ENCODE measurements around the gene IGF2BP2. TPM values are rescaled to one million over a fixed set of nuclear protein-coding genes. Genes with fewer than 3 reads are reported as not detected.

IGF2BP2 gene
- total and polyA plus RNA-seq, 2 of the 13 experiments (the other 11 are each of a cell fraction or from before 2014, with no cell fraction given) = 6.5 to 46.0 TPM

DNA sequence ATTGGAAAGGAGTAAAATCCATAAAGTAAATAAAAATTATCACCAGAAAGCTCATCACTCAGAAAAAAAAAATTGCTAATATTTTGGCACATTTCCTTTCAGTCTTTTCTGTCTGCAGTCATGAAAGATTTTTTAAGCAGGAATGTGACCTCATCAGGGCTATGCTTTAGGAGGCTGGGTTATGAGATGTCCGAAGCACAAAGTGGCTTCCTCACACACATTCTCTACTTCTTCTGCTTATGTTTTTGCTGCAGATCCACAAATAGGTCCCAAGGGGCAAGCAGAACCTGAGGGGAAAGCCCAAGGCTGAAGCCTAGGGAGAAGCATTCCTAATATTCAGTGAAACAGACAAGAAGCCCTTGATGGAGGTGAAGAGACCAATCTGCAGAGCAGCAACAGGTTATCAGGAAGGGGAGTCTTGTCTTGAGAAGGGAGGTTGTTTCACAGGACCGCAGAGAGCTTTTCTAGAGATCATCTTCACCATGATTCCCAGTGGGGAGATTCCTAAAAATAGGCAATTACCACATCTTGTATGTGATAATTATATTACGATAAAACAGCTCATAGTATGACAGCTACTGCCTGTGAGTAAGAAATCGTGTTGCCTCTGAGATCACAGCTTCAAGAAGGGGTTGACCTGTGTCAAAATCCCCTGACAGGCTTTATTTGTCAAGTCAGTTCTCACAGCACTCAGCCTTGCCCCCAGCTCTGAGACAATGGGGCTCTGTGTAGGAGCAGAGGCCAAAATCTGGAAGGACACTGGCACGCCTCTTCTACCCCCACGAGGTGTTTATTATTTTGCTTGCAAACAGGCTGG is 60.5 kb downstream of the IGF2BP2 start (continued):
- TF ChIP-seq, protein P1, sequence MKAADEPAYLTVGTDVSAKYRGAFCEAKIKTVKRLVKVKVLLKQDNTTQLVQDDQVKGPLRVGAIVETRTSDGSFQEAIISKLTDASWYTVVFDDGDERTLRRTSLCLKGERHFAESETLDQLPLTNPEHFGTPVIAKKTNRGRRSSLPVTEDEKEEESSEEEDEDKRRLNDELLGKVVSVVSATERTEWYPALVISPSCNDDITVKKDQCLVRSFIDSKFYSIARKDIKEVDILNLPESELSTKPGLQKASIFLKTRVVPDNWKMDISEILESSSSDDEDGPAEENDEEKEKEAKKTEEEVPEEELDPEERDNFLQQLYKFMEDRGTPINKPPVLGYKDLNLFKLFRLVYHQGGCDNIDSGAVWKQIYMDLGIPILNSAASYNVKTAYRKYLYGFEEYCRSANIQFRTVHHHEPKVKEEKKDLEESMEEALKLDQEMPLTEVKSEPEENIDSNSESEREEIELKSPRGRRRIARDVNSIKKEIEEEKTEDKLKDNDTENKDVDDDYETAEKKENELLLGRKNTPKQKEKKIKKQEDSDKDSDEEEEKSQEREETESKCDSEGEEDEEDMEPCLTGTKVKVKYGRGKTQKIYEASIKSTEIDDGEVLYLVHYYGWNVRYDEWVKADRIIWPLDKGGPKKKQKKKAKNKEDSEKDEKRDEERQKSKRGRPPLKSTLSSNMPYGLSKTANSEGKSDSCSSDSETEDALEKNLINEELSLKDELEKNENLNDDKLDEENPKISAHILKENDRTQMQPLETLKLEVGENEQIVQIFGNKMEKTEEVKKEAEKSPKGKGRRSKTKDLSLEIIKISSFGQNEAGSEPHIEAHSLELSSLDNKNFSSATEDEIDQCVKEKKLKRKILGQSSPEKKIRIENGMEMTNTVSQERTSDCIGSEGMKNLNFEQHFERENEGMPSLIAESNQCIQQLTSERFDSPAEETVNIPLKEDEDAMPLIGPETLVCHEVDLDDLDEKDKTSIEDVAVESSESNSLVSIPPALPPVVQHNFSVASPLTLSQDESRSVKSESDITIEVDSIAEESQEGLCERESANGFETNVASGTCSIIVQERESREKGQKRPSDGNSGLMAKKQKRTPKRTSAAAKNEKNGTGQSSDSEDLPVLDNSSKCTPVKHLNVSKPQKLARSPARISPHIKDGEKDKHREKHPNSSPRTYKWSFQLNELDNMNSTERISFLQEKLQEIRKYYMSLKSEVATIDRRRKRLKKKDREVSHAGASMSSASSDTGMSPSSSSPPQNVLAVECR (CRISPR knock-in tag; IDR thresholded peaks at IDR 0.05; ENCODE audit: borderline replicate concordance) = no peak
- no peak for TF ChIP-seq ZNF788 (CRISPR knock-in tag; IDR thresholded peaks at IDR 0.05; ENCODE audit: borderline replicate concordance)
- TF ChIP-seq, protein P2, sequence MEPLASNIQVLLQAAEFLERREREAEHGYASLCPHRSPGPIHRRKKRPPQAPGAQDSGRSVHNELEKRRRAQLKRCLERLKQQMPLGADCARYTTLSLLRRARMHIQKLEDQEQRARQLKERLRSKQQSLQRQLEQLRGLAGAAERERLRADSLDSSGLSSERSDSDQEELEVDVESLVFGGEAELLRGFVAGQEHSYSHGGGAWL (CRISPR knock-in tag; IDR thresholded peaks at IDR 0.05) = no peak
- TF ChIP-seq ZNF850 (CRISPR knock-in tag; conservative IDR thresholded peaks at IDR 0.05) = no peak

- Histone ChIP-seq H3K4me1 (ENCODE audit: insufficient read depth, low read length) (peaks cover 78% of the 10 kb centered on the region), H3K4me3 (replicated peaks in 1 of 3; ENCODE audit: insufficient read depth in 1 of 3, low read depth in 2 of 3, low read length in 3 of 3) (no peak overlapping the region), H3K79me2 (ENCODE audit: insufficient read depth, low read length) (peaks cover 97% of the 10 kb centered on the region), H3K4me2 (ENCODE audit: low read depth, low read length) (no peak overlapping the region), H4K20me1 (ENCODE audit: insufficient read depth, low read length) (peaks cover 97% of the 10 kb centered on the region), H3K36me3 (replicated peaks in 1 of 2; ENCODE audit: control insufficient read depth in 1 of 2, insufficient read depth in 2 of 2, low read length in 2 of 2) (peaks cover 6 to 9% of the 10 kb centered on the region in 2 experiments; a peak in 4 of 5 replicates), H3K9me3 (ENCODE audit: low read length) (no peaks in the 10 kb centered on the region), H3K27ac (ENCODE audit: extremely low read length, insufficient read depth, low read length) (no peak overlapping the region), H2AFZ (ENCODE audit: low read length) (no peak overlapping the region), H3K9ac (ENCODE audit: insufficient read depth, low read depth, low read length) (no peak overlapping the region), H3K27me3 (ENCODE audit: control insufficient read depth in 1 of 2, insufficient read depth in 2 of 2, low read length in 2 of 2) (no peaks in the 10 kb centered on the region)
- intact Hi-C loops (cut with micrococcal nuclease; ENCODE audit: unreplicated experiment) (no loop called here), in situ Hi-C loops (cut with HindIII; ENCODE audit: extremely low pct_ligation_motif_present, low pct_unique_long_range_greater_than_20kb) (no loop called here)
- ChIA-PET CTCF (ENCODE audit: low intra/inter-chr PET ratio, low total read pairs) (no interaction called here), POLR2A (no interaction called here)
- FAIRE-seq (no peak), ATAC-seq (no peak), DNase-seq (ENCODE audit: low spot score) (no peak)
- BruUV-seq (replicated peaks) = no TSS peak
- 97% methylated on average over 4 of the region's 4 CpGs for WGBS (ENCODE audit: low lambda C conversion rate)
- TF ChIP-seq MEF2D (CRISPR knock-in tag; IDR thresholded peaks at IDR 0.05) = no peak
- no peak for TF ChIP-seq ZFAT (CRISPR knock-in tag; conservative IDR thresholded peaks at IDR 0.05)
- TF ChIP-seq, protein P3, sequence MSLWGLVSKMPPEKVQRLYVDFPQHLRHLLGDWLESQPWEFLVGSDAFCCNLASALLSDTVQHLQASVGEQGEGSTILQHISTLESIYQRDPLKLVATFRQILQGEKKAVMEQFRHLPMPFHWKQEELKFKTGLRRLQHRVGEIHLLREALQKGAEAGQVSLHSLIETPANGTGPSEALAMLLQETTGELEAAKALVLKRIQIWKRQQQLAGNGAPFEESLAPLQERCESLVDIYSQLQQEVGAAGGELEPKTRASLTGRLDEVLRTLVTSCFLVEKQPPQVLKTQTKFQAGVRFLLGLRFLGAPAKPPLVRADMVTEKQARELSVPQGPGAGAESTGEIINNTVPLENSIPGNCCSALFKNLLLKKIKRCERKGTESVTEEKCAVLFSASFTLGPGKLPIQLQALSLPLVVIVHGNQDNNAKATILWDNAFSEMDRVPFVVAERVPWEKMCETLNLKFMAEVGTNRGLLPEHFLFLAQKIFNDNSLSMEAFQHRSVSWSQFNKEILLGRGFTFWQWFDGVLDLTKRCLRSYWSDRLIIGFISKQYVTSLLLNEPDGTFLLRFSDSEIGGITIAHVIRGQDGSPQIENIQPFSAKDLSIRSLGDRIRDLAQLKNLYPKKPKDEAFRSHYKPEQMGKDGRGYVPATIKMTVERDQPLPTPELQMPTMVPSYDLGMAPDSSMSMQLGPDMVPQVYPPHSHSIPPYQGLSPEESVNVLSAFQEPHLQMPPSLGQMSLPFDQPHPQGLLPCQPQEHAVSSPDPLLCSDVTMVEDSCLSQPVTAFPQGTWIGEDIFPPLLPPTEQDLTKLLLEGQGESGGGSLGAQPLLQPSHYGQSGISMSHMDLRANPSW (CRISPR knock-in tag; IDR thresholded peaks at IDR 0.05; ENCODE audit: borderline replicate concordance) = no peak
- TF ChIP-seq, protein P4, sequence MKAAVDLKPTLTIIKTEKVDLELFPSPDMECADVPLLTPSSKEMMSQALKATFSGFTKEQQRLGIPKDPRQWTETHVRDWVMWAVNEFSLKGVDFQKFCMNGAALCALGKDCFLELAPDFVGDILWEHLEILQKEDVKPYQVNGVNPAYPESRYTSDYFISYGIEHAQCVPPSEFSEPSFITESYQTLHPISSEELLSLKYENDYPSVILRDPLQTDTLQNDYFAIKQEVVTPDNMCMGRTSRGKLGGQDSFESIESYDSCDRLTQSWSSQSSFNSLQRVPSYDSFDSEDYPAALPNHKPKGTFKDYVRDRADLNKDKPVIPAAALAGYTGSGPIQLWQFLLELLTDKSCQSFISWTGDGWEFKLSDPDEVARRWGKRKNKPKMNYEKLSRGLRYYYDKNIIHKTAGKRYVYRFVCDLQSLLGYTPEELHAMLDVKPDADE (CRISPR knock-in tag; IDR thresholded peaks at IDR 0.05) = no peak
- no peak for TF ChIP-seq ZNF337 (CRISPR knock-in tag; IDR thresholded peaks at IDR 0.05; ENCODE audit: borderline replicate concordance, low read depth)
Observed at GRCh38 chr3:185763347-185764005, 61.4 kb downstream of the IGF2BP2 start.
